HCT116 (cell line): ENCODE measurements around the gene TMEM128. TPM values are rescaled to one million over a fixed set of nuclear protein-coding genes. Genes with fewer than 3 reads are reported as not detected.

Source experiments
- ATAC-seq: fragments of 200-7000 bp; cut with Tn5 transposase; 2 replicates; pipeline ENCODE4 v1.9.1; 2020; ENCODE audit warnings: mild to moderate bottlenecking, moderate library complexity
- BruUV-seq: library from RNA; stranded (reverse); fragments of 400-500 nt; replicated peaks from 2 replicates; lab custom pipeline; 2021; lab: Mats Ljungman, UMichigan
- CTCF ChIA-PET: fragments of 300-600 bp; sonication (Branson Sonifier 250); formaldehyde crosslinking; loops from one replicate; lab custom pipeline; 2021; ENCODE audit warnings: antibody characterized with exemption; lab: Charles Lee
- POLR2A ChIA-PET: fragments of 300-600, 350-600 bp; sonication (Branson Sonifier 250); formaldehyde crosslinking; loops from one replicate; lab custom pipeline; 2021; ENCODE audit warnings: antibody characterized with exemption; lab: Charles Lee
- RAD21 ChIA-PET, 2 experiments: fragments of 300-600 bp; sonication (Branson Sonifier 250); formaldehyde crosslinking; loops; one replicate each; lab custom pipeline; 2023; ENCODE audit warnings: low total read pairs in 2 of 2; ENCODE audit not compliant: uncharacterized antibody in 2 of 2, unreplicated experiment in 2 of 2, low non-redundant PET in 1 of 2; lab: Charles Lee
- DNase-seq: peaks from one replicate; pipeline ENCODE4 v3.0.0-alpha.2; 2010; ENCODE audit warnings: low read depth, low spot score
- H2AFZ ChIP-seq: fragments of 200-600 bp; shearing (Covaris generic), sonication (generic); 2 replicates; pipeline ENCODE4 v1.6.1; 2017; ENCODE audit warnings: low read depth, mixed run types, mixed read lengths, antibody characterized with exemption, low read length; ENCODE audit not compliant: poor library complexity, severe bottlenecking
- H3K27ac ChIP-seq: 2 replicates; pipeline ENCODE4 v1.5.1; 2012; ENCODE audit warnings: low read depth, low read length
- H3K27me3 ChIP-seq: fragments of 200-600 bp; sonication (generic); 2 replicates; pipeline ENCODE4 v1.6.1; 2016; ENCODE audit warnings: mixed run types, low read length, mixed read lengths; ENCODE audit not compliant: insufficient read depth
- H3K36me3 ChIP-seq, 2 experiments: fragments of 200-500 bp in 1 of 2; fragments of 200-600 bp in 1 of 2; sonication (Bioruptor generic) in 1 of 2; sonication (generic) in 1 of 2; 2 replicates each; pipeline versions ENCODE4 v1.5.1 to v1.6.1; 2014 to 2016; ENCODE audit warnings: low read length in 2 of 2, inconsistent platforms in 1 of 2, mixed read lengths in 1 of 2, mixed run types in 1 of 2; ENCODE audit not compliant: insufficient read depth in 2 of 2, control insufficient read depth in 1 of 2
- H3K4me1 ChIP-seq, 2 experiments: fragments of 200-600 bp in 1 of 2; sonication (generic) in 1 of 2; 2 replicates each; pipeline versions ENCODE4 v1.5.1 to v1.6.1; 2012 to 2017; ENCODE audit warnings: low read length in 2 of 2, inconsistent platforms in 1 of 2, mild to moderate bottlenecking in 1 of 2, mixed read lengths in 1 of 2, mixed run types in 1 of 2, moderate library complexity in 1 of 2; ENCODE audit not compliant: insufficient read depth in 2 of 2, control insufficient read depth in 1 of 2
- H3K4me2 ChIP-seq: fragments of 200-600 bp; sonication (generic); 2 replicates; pipeline ENCODE4 v1.6.1; 2017; ENCODE audit warnings: mixed run types, low read length, mixed read lengths
- H3K4me3 ChIP-seq, 2 experiments: fragments of 200-600 bp in 1 of 2; sonication (generic) in 1 of 2; replicated peaks in 1 of 2; 2 replicates each; pipeline ENCODE4 v1.5.1; 2011 to 2016; ENCODE audit warnings: low read length in 2 of 2, control low read depth in 1 of 2, low read depth in 1 of 2, mild to moderate bottlenecking in 1 of 2, mixed read lengths in 1 of 2, mixed run types in 1 of 2
- H3K79me2 ChIP-seq: fragments of 200-600 bp; sonication (generic); 2 replicates; pipeline ENCODE4 v1.6.1; 2017; ENCODE audit warnings: mild to moderate bottlenecking, mixed run types, low read length, moderate library complexity, mixed read lengths; ENCODE audit not compliant: insufficient read depth
- H3K9ac ChIP-seq: fragments of 200-600 bp; sonication (generic); 2 replicates; pipeline ENCODE4 v1.6.1; 2016; ENCODE audit warnings: low read length, mixed read lengths
- H3K9me2 ChIP-seq: fragments of 200-600 bp; sonication (generic), shearing (Covaris generic); 2 replicates; pipeline ENCODE4 v1.6.1; 2017; ENCODE audit warnings: mixed run types, mild to moderate bottlenecking, moderate library complexity; ENCODE audit not compliant: insufficient read depth
- H3K9me3 ChIP-seq, 2 experiments: fragments of 200-500 bp in 1 of 2; fragments of 200-600 bp in 1 of 2; sonication (Bioruptor generic) in 1 of 2; sonication (generic) in 1 of 2; 2 replicates each; pipeline ENCODE4 v1.6.1; 2014 to 2017; ENCODE audit warnings: low read length in 2 of 2, mixed read lengths in 2 of 2, inconsistent platforms in 1 of 2, low read depth in 1 of 2, mild to moderate bottlenecking in 1 of 2, mixed run types in 1 of 2, moderate library complexity in 1 of 2; ENCODE audit not compliant: control insufficient read depth in 1 of 2, insufficient read depth in 1 of 2
- H4K20me1 ChIP-seq: fragments of 200-600 bp; sonication (generic), shearing (Covaris generic); 2 replicates; pipeline ENCODE4 v1.6.1; 2017; ENCODE audit warnings: mixed run types, mild to moderate bottlenecking, moderate library complexity; ENCODE audit not compliant: insufficient read depth
- ELF1 ChIP-seq: IDR thresholded peaks from 2 replicates; pipeline ENCODE4 v1.6.1; 2012; ENCODE audit warnings: low read depth, borderline replicate concordance
- EZH2 ChIP-seq: fragments of 200-600 bp; sonication (generic); IDR thresholded peaks from 2 replicates; pipeline ENCODE4 v1.6.1; 2017; ENCODE audit warnings: antibody characterized with exemption, mixed run types
- EZH2phosphoT487 ChIP-seq: fragments of 200-600 bp; IDR thresholded peaks from 2 replicates; pipeline ENCODE4 v1.6.1; 2018; ENCODE audit warnings: antibody characterized with exemption, borderline replicate concordance
- POLR2A ChIP-seq: IDR thresholded peaks from 2 replicates; pipeline ENCODE4 v1.7.0; 2011; ENCODE audit warnings: borderline replicate concordance; ENCODE audit not compliant: insufficient read depth, insufficient read length; ENCODE audit errors: extremely low read depth
- RAD21 ChIP-seq: IDR thresholded peaks from 2 replicates; pipeline ENCODE4 v1.6.1; 2012; ENCODE audit warnings: low read depth, mild to moderate bottlenecking
- SP1 ChIP-seq: IDR thresholded peaks from 2 replicates; pipeline ENCODE4 v1.6.1; 2012; ENCODE audit warnings: low read depth
- intact Hi-C: fragments of 100-400 bp; cut with micrococcal nuclease; formaldehyde crosslinking; loops from 2 replicates; pipeline ENCODE4 v1.10.0; 2022
- total RNA-seq: library from RNA; stranded (reverse); gene quantifications from one replicate; pipeline ENCODE4 v1.2.1, GENCODE V29; 2021; ENCODE audit not compliant: unreplicated experiment
- TF ChIP-seq, protein P1 (sequence below): IDR thresholded peaks from 2 replicates; pipeline ENCODE4 v1.6.1; 2012
- TF ChIP-seq, protein P2 (sequence below): IDR thresholded peaks from 2 replicates; pipeline ENCODE4 v1.6.1; 2012; ENCODE audit warnings: low read depth

TMEM128 gene
- total RNA-seq, 1 experiment from 2014 or later = 19.5 TPM

DNA sequence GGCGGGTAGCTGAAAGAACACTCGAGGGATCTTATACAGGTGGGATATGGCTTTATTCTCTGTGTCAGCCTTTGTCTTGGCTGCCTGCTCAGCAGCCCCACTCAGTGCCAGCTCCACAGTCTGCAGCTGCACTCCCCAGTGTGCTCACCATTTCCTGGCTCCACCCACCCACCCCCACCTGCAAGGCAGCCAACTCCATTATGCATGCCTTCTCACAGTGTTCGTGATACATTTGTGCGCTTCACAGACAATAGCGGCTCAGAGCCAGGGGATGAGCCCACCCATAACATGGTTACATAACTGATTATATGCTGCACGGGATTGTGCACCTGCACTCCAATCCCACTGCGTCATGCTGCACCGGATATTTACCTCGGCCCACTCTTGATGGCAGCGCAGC lies 8.8 kb upstream of the TMEM128 start:
- CTCF ChIA-PET = no interaction called here
- ATAC-seq = no peak
- peaks cover 0 to 4% of the 10 kb centered on the region in 2 experiments; a peak in 1 of 4 replicates for H3K4me1 ChIP-seq

More for the DNA sequence above, 8.8 kb upstream of the TMEM128 start:
- no peak overlapping the region for H3K9ac ChIP-seq
- no peaks in the 10 kb centered on the region for H3K27me3 ChIP-seq
- no peak overlapping the region for H2AFZ ChIP-seq
- no peaks in the 10 kb centered on the region for H4K20me1 ChIP-seq
- no peak overlapping the region for H3K4me2 ChIP-seq
- H3K79me2 ChIP-seq = no peaks in the 10 kb centered on the region
- intact Hi-C loops = loop anchor here (10.0 kb wide), 1 partner anchor 1558 kb away; no protein-coding TSS in a partner anchor
- no TSS peak for BruUV-seq
- TF ChIP-seq RAD21 = no peak
- TF ChIP-seq SP1 = no peak
- no peak for TF ChIP-seq POLR2A
- no peak for TF ChIP-seq EZH2phosphoT487
- no peak for TF ChIP-seq EZH2
- TF ChIP-seq, protein P1, sequence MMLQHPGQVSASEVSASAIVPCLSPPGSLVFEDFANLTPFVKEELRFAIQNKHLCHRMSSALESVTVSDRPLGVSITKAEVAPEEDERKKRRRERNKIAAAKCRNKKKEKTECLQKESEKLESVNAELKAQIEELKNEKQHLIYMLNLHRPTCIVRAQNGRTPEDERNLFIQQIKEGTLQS = no peak
- TF ChIP-seq, protein P2, sequence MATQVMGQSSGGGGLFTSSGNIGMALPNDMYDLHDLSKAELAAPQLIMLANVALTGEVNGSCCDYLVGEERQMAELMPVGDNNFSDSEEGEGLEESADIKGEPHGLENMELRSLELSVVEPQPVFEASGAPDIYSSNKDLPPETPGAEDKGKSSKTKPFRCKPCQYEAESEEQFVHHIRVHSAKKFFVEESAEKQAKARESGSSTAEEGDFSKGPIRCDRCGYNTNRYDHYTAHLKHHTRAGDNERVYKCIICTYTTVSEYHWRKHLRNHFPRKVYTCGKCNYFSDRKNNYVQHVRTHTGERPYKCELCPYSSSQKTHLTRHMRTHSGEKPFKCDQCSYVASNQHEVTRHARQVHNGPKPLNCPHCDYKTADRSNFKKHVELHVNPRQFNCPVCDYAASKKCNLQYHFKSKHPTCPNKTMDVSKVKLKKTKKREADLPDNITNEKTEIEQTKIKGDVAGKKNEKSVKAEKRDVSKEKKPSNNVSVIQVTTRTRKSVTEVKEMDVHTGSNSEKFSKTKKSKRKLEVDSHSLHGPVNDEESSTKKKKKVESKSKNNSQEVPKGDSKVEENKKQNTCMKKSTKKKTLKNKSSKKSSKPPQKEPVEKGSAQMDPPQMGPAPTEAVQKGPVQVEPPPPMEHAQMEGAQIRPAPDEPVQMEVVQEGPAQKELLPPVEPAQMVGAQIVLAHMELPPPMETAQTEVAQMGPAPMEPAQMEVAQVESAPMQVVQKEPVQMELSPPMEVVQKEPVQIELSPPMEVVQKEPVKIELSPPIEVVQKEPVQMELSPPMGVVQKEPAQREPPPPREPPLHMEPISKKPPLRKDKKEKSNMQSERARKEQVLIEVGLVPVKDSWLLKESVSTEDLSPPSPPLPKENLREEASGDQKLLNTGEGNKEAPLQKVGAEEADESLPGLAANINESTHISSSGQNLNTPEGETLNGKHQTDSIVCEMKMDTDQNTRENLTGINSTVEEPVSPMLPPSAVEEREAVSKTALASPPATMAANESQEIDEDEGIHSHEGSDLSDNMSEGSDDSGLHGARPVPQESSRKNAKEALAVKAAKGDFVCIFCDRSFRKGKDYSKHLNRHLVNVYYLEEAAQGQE = no peak
- TF ChIP-seq ELF1 = no peak
- H3K9me3 ChIP-seq = no peaks in the 10 kb centered on the region
- H3K27ac ChIP-seq = no peak overlapping the region
- RAD21 ChIA-PET = no interaction called here
- POLR2A ChIA-PET = no interaction called here
- H3K4me3 ChIP-seq = no peak overlapping the region
- DNase-seq = no peak
- no peaks in the 10 kb centered on the region for H3K36me3 ChIP-seq
- H3K9me2 ChIP-seq = no peaks in the 10 kb centered on the region
